HepG2 (cell line): ENCODE results near the gene CAPN3. TPM values are rescaled to one million over a fixed set of nuclear protein-coding genes. Genes with fewer than 3 reads are reported as not detected.

Source experiments
- HNRNPL ChIP-seq: fragments of 200-400 bp; formaldehyde crosslinking; IDR thresholded peaks from 2 replicates; pipeline ENCODE4 v1.6.1; 2017; ENCODE audit warnings: mild to moderate bottlenecking, low read depth, low read length
- MAFF ChIP-seq: IDR thresholded peaks from 2 replicates; pipeline ENCODE4 v1.6.1; 2011; ENCODE audit warnings: low read depth, low read length, improper control_type of control experiment
- MAFK ChIP-seq, 2 experiments: IDR thresholded peaks in 1 of 2; conservative IDR thresholded peaks in 1 of 2; 2 replicates each; pipeline ENCODE4 v1.6.1; 2011; ENCODE audit warnings: improper control_type of control experiment in 2 of 2, low read length in 2 of 2
- NFE2L2 ChIP-seq: fragments of 150-350 bp; IDR thresholded peaks from 2 replicates; pipeline ENCODE4 v1.6.1; 2014; ENCODE audit warnings: low read length
- ZFX ChIP-seq: sonication (generic); formaldehyde crosslinking; IDR thresholded peaks from 2 replicates; pipeline ENCODE4 v1.4.0; 2020; ENCODE audit warnings: mild to moderate bottlenecking, low read depth, missing genetic modification reagents, moderate library complexity
- polyA plus RNA-seq, 8 experiments: library from polyadenylated mRNA; depleted of rRNA in 3 of 8; stranded (reverse) in 7 of 8; unstranded in 1 of 8; fragments of >200 nt; fragmentation: Illumina TruSeq in 4 of 8; extraction: Trizol in 4 of 8; gene quantifications; 2 replicates each; pipeline versions ENCODE4 v1.2.1 to v1.2.3, GENCODE V29; 2011 to 2016; ENCODE audit warnings: low read depth in 4 of 8, missing spikeins in 1 of 8, mixed read lengths in 1 of 8; ENCODE audit not compliant: insufficient read depth in 1 of 8
- total RNA-seq, 5 experiments: library from RNA; depleted of rRNA; stranded (reverse); fragments of >200 nt; fragmentation: Illumina TruSeq; extraction: Trizol; gene quantifications; 2 replicates each; pipeline ENCODE4 v1.2.3, GENCODE V29; 2016; ENCODE audit warnings: low read depth in 1 of 5
- TF ChIP-seq, protein P1 (sequence below): sonication (generic); formaldehyde crosslinking; IDR thresholded peaks from 2 replicates; pipeline ENCODE4 v1.4.0; 2020; ENCODE audit warnings: mild to moderate bottlenecking, missing genetic modification reagents
- TF ChIP-seq, protein P2 (sequence below): sonication (generic); formaldehyde crosslinking; IDR thresholded peaks from 2 replicates; pipeline ENCODE4 v1.8.1; 2022; ENCODE audit warnings: low read depth, mild to moderate bottlenecking, missing genetic modification reagents
- TF ChIP-seq, protein P3 (sequence below): sonication (generic); formaldehyde crosslinking; IDR thresholded peaks from 2 replicates; pipeline ENCODE4 v1.4.0; 2020; ENCODE audit warnings: missing genetic modification reagents, borderline replicate concordance

CAPN3 gene
- total and polyA plus RNA-seq, 2 of the 13 experiments (the other 11 are each of a cell fraction or from before 2014, with no cell fraction given), result 1.3 to 4.6 TPM

GRCh38 chr15:42371096-42371495 is 11.8 kb downstream of the CAPN3 start (continued):
- peak; percentile 95 for TF ChIP-seq MAFK (conservative IDR thresholded peaks at IDR 0.05 in 1 of 2, IDR thresholded peaks at IDR 0.05 in 1 of 2; ENCODE audit: low read length in 2 of 2)
- TF ChIP-seq, protein P1, sequence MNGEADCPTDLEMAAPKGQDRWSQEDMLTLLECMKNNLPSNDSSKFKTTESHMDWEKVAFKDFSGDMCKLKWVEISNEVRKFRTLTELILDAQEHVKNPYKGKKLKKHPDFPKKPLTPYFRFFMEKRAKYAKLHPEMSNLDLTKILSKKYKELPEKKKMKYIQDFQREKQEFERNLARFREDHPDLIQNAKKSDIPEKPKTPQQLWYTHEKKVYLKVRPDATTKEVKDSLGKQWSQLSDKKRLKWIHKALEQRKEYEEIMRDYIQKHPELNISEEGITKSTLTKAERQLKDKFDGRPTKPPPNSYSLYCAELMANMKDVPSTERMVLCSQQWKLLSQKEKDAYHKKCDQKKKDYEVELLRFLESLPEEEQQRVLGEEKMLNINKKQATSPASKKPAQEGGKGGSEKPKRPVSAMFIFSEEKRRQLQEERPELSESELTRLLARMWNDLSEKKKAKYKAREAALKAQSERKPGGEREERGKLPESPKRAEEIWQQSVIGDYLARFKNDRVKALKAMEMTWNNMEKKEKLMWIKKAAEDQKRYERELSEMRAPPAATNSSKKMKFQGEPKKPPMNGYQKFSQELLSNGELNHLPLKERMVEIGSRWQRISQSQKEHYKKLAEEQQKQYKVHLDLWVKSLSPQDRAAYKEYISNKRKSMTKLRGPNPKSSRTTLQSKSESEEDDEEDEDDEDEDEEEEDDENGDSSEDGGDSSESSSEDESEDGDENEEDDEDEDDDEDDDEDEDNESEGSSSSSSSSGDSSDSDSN (CRISPR knock-in tag), result no peak
- TF ChIP-seq HNRNPL, result no peak
- TF ChIP-seq, protein P2, sequence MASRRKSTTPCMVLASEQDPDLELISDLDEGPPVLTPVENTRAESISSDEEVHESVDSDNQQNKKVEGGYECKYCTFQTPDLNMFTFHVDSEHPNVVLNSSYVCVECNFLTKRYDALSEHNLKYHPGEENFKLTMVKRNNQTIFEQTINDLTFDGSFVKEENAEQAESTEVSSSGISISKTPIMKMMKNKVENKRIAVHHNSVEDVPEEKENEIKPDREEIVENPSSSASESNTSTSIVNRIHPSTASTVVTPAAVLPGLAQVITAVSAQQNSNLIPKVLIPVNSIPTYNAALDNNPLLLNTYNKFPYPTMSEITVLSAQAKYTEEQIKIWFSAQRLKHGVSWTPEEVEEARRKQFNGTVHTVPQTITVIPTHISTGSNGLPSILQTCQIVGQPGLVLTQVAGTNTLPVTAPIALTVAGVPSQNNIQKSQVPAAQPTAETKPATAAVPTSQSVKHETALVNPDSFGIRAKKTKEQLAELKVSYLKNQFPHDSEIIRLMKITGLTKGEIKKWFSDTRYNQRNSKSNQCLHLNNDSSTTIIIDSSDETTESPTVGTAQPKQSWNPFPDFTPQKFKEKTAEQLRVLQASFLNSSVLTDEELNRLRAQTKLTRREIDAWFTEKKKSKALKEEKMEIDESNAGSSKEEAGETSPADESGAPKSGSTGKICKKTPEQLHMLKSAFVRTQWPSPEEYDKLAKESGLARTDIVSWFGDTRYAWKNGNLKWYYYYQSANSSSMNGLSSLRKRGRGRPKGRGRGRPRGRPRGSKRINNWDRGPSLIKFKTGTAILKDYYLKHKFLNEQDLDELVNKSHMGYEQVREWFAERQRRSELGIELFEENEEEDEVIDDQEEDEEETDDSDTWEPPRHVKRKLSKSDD (CRISPR knock-in tag), result no peak
- TF ChIP-seq MAFF, result peak; percentile 93
- TF ChIP-seq ZFX (CRISPR knock-in tag), result no peak
- TF ChIP-seq, protein P3, sequence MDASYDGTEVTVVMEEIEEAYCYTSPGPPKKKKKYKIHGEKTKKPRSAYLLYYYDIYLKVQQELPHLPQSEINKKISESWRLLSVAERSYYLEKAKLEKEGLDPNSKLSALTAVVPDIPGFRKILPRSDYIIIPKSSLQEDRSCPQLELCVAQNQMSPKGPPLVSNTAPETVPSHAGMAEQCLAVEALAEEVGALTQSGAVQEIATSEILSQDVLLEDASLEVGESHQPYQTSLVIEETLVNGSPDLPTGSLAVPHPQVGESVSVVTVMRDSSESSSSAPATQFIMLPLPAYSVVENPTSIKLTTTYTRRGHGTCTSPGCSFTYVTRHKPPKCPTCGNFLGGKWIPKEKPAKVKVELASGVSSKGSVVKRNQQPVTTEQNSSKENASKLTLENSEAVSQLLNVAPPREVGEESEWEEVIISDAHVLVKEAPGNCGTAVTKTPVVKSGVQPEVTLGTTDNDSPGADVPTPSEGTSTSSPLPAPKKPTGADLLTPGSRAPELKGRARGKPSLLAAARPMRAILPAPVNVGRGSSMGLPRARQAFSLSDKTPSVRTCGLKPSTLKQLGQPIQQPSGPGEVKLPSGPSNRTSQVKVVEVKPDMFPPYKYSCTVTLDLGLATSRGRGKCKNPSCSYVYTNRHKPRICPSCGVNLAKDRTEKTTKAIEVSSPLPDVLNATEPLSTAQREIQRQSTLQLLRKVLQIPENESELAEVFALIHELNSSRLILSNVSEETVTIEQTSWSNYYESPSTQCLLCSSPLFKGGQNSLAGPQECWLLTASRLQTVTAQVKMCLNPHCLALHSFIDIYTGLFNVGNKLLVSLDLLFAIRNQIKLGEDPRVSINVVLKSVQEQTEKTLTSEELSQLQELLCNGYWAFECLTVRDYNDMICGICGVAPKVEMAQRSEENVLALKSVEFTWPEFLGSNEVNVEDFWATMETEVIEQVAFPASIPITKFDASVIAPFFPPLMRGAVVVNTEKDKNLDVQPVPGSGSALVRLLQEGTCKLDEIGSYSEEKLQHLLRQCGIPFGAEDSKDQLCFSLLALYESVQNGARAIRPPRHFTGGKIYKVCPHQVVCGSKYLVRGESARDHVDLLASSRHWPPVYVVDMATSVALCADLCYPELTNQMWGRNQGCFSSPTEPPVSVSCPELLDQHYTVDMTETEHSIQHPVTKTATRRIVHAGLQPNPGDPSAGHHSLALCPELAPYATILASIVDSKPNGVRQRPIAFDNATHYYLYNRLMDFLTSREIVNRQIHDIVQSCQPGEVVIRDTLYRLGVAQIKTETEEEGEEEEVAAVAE (CRISPR knock-in tag), result no peak
- peak; percentile 97 for TF ChIP-seq NFE2L2
